ENCODE results near the gene DUSP12. TPM values are rescaled to one million over a fixed set of nuclear protein-coding genes. Genes with fewer than 3 reads are reported as not detected.

Gene DUSP12
- total RNA-seq, 1 donor from 2014 or later, result 13.0 TPM

Other genes with a start within 250 kb of the DUSP12 start
- 3.1 TPM for gene FCGR2A, start 244.3 kb upstream of the DUSP12 start, total RNA-seq
- 1.4 TPM for gene HSPA6, start 225.2 kb upstream of the DUSP12 start, total RNA-seq
- gene FCGR3A, start 200.0 kb upstream of the DUSP12 start, total RNA-seq, result 1.00 TPM
- gene FCGR3B, start 118.6 kb upstream of the DUSP12 start, total RNA-seq, result 0.64 TPM
- gene FCGR2B, start 86.6 kb upstream of the DUSP12 start, total RNA-seq, result 0.80 TPM
- 0.56 TPM for gene FCRLA, start 42.6 kb upstream of the DUSP12 start, total RNA-seq
- gene FCRLB, start 28.2 kb upstream of the DUSP12 start, total RNA-seq, result 0.72 TPM
- 11.4 TPM for gene ATF6, start 16.5 kb downstream of the DUSP12 start, total RNA-seq